Stimulated activated CD8-positive, alpha-beta memory T cell treated with anti-CD3 and anti-CD28 coated beads, Interleukin-12 subunit alpha, Interleukin-12 subunit beta, amount 100 ng/mL, for 24 hours (primary cell): ENCODE data around the gene NDUFA12.
A peak's percentile ranks its signal among the peaks of the same experiment; 100 is the strongest.
"Not testable (repeated sequence)": the region's sequence is repeated elsewhere in the genome, so short reads cannot be mapped to it uniquely, and the experiment has no call there.

ENCODE experiments used
- DNase-seq: peaks from one replicate; pipeline ENCODE4 v3.0.0-alpha.2; 2020; ENCODE audit errors: extremely low read depth

Gene NDUFA12

DNA sequence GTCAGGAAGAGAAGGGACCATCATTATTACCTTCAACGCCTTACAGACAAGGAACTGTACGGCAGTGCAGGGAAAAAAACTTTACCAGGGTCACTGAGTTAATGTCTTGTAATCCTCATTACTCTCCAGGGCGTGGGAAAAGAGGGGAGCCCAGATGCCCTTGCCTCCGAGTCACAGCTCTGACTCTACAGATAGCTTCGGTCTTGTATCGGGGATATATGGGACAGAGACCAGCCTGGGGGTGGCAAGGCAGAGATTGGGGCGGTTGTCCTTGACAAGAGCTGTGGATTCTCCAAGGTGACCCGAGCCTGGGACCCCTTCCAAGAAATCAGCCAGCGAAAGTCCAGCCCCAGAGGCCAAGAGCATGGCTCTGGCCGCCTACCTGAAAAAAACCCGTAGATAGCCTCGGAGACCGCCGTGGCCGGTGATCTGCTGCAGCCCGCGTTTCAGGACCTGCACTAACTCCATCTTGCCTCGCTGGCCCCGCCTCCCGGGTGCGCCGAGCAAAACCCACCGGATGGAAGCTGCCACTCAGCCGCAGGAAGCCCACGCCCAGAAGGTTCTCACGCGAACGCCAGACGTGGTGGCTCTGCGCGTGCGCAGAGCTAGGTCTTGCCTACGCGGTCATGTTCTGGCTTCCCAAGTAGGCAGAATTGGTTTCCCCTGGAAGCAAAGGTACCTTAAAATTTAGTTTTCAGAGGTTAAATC lies at the start of gene NDUFA12:
NDUFA12 (minus strand) TSS at position 485 of the 708 bp plus-strand sequence; CDS start at position 468, 17 bp downstream.
- peak; percentile 90 for DNase-seq

DNA sequence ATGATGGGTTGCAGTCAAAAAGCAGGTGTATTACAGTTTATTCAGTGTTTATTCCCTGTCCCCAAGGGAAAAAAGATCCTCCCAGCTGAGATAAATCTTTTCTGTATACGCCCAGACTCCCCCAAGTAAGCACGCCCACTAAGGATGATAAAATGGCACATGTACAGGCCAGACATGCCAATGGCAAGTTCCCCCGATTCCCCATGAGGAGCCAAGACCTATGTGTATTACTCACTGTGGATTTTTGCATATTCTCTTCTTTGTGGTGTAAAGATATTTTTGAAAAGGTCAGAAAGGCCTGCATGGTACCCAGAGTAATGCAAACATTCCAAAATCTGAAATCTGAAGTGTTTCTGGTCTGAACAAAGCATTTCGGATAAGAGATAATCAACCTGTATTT lies 47.7 kb upstream of the NDUFA12 start:
- DNase-seq, result no peak

DNA sequence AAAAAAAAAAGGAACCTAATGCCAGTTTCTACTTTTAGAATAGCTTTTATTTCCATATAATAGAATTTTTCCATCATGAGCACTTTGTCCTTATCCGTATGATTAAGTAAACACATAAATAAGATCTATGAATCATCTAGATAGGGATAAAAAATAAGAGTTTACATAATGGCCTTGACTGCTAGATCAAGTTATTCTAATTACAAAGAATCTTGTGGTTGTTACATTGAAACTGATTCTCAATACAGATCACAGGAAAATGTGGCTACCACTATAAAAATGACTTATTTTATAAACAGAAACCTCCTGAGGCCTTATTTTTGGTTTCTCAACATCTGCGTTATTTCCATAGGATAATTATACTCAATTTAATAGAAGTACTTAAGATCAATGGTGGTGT lies 34.4 kb upstream of the NDUFA12 start:
- no peak for DNase-seq

DNA sequence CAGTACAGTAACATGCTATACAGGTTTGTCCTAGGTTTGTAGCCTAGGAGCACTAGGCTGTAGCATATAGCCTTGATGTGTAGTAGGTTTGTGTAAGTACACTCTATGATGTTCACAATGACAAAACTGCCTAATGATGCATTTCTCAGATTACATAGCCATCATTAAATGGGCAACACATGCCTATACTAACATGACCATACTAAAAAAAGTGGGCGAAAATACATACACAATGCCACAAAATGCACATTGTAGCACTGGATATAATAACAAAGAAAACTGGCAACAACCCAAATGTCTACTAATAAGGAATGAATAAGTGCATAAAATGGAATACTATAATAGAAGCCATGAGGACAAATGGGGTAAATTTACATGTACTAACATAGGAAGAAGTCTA lies 31.3 kb upstream of the NDUFA12 start:
- no peak for DNase-seq

DNA sequence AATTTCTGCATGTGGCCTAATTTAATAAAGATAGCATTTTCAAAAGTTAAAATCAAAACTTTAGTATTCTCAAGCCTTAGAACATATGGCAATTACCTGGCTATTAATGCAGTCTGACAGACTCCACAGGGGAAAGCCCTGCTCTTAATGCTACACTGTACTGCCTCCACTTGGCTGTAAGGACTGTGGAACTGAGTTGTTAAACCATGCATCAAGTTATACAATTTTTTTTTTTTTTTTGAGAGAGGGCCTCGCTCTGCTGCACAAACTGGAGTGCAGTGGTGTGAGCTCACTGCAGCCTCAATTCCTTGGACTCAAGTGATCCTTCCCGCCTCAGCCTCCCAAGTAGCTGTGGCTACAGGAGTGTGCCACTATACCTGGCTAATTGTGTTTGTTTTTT lies 19.0 kb upstream of the NDUFA12 start:
- DNase-seq, result no peak

DNA sequence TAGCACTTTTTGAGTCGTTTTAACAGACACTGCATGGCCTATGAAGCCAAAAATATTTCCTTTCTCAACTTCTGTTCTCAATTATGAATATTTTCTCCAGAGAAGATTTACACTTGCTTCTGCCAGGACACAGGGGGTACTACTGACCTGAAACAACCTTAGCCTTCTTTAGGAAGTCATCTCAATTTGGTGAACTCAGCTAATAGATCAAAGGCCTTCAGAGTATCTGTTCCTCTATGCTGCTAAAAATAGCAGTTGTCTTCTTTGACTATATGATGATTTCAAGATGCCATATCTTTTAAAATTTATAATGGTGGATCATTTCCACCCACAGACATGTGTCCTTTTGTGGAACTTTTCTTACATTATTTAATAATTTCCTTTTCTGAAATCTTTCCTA lies 14.0 kb upstream of the NDUFA12 start:
- no peak for DNase-seq

DNA sequence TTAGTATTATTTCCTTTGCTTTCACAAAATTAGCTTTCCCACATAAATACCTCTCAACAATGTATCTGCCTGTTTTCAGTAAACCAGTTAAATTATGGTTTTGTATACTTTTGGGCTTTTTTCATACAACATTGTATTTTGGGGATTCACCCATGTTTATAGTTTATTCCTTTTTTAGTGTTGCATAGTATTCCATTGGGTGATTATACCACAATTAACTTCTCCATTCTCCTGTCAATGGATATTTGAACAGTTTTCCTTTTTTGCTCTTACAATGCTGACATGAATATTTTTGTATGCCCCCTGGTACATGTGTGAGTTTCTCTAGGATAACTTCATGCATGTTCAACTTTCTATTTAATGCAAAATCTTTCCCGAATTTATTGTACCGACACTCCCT lies 12.6 kb upstream of the NDUFA12 start:
- no peak for DNase-seq

DNA sequence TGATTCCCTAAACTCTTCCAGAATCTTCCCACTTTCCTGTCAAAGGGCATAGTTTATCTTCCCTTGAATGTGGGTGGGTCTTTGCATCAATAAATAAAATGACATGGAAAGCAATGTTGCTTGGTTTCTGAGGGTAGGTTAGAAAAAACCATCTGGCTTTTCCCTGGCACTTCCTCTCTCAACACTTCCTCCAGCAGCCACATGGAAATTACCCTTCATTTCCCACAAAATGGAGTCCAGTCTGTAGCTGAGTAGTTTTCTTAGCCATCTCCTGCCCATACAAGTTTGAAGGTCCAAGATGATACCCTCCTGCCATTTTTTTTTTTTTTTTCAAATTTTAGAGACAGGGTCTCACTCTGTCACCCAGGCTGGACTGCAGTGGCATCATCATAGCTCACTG lies 11.1 kb upstream of the NDUFA12 start:
- no peak for DNase-seq

DNA sequence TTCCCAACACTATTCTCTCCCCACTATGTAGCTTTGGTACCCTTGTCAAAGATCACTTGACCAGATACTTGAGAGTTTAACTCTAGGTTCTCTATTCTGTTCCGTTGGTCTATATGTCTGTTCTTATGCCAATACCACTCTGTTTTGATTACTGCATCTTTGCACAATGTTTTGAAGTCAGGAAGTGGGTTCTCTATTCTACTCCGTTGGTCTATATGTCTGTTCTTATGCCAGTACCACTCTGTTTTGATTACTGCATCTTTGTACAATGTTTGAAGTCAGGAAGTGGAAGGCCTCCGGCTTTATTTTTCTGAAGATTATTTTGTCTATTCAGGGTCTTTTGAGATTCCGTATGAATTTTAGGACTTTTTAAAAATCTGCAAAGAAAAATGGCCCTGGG lies 2.7 kb upstream of the NDUFA12 start:
- no peak for DNase-seq

DNA sequence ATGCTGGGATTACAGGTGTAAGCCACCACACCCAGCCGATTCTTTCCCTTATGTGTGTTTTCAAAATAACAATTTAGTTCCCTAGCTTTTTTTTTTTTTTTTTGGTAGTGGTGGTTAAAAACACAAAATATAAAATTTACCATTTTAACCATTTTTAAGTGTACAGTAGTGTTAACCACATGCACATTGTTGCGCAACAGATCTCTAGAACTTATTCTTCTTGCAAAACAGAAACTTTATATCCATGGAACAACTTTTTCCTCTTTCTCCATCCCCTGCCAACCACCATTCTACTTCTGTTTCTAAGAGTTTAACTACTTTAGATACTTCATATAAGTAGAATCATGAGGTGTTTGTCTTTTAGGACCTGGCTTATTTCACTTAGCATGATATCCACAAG lies 1.1 kb upstream of the NDUFA12 start:
- DNase-seq, result no peak

DNA sequence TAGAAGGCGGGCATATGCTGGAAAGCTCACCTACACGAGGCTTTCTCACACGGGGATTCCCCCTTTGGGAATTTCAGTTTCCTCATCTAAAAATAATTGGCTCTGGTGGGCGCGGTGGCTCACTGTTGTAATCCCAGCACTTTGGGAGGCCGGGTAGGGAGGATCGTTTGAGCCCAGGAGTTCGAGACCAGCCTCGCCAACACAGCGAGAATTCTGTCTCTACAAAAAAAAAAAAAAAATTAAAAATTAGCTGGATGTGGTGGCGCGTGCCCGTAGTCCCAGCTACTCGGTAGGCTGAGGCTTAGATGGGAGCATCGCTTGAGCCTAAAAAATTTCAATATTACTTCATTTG lies 400 bp upstream of the NDUFA12 start:
- no peak for DNase-seq

DNA sequence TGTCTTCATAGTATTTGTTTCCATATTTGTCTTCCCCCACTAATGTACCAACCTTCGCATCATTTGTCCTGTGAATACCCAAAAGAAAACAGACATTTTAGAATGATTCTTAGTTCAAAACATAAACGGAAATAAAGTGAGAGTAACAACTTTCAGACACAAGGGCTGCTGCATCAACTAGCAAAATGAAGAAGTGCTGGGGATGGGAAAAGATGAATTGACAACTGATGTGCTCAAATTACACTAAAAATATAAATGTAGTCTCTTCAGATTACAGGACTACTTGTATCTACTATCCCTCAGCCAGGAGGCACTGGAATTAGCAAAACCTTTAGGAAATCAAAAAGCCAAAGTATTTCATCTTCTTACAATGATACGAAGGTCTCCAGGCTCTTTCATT lies 743 bp downstream of the NDUFA12 start:
- no peak for DNase-seq

DNA sequence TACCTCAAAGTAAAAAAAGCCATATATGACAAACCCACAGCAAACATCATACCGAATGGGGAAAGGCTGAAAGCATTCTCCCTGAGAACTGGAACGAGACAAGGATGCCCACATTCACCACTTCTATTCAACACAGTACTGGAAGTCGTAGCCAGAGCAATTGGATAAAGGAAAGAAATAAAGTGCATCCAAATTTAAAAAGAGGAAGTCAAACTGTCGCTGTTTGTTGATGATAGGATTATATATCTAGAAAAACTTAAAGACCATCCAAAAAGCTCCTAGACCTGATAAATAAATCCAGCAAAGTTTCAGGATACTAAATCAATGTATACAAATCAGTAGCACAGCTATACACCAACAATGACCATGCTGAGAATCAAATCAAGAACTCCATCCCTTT lies 5.2 kb downstream of the NDUFA12 start:
- no peak for DNase-seq

DNA sequence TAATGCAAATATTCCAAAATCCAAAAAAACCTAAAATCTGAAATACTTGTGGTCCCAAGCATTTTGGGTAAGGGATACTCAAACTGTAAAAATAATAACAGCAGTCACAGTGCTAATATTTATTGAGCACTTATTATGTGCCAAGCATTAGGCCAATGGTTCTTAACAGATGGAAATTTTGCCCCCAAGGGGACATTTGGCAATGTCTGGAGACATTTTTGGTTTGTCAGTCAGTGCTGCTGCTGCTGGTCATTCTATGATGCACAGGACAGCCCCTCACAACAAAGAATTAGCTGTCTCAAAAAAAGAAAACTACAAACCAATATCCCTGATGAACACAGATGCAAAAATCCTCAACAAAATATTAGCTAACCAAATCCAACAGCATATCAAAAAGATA lies 5.8 kb downstream of the NDUFA12 start:
- DNase-seq, result no peak

DNA sequence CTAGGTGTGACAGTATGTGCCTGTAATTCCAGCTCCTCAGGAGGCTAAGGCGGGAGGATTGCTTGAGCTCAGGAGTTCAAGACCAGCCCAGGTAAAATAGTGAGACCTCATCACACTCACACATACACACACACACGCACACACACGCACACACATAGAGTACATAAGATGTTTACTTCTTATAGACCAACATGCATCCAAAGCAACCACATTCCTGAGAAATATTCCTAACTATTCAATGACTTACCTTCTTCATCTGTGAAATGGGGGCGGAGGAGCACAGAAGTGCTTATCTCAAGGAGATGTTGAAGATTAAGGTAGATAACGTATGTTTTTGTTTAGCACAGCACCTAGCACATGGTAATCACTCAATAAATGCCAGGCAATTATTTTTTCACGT lies 6.4 kb downstream of the NDUFA12 start:
- DNase-seq, result no peak

DNA sequence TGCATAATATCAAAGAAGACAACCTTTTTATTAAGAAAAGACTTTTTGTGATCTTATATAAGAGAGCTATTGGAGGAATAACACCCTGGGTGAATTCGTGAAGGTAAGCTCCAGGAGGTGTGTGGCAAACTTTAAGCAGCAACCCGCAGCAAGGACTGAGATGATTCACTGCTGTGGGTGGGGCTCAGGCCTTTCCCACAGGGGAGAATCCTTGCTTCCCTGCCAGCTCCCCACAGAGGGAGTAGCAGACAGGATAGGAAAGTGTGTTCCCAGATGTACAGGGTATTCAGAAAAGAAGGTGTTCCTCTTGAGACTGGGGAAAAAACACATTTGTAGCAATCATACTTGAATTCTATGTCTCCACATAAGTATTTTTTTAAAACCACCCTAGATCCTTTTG lies 9.2 kb downstream of the NDUFA12 start:
- DNase-seq, result no peak

DNA sequence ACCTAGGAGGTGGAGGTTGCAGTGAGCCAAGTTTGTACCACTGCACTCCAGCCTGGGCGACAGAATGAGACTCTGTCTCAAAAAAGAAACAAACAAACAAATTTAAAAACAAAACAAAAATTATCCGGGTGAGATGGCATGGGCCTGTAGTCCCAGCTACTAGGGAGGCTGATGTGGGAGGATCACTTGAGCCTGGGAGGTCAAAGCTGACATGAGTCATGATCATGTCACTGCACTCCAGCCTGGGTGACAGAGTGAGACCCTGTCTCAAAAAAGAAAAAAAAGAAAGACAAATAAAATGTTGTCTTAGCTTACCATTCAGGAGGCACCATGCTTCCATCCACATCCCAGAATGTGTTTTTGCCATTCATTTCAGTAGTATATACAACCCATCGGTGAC lies 9.6 kb downstream of the NDUFA12 start:
- not testable (repeated sequence) for DNase-seq

DNA sequence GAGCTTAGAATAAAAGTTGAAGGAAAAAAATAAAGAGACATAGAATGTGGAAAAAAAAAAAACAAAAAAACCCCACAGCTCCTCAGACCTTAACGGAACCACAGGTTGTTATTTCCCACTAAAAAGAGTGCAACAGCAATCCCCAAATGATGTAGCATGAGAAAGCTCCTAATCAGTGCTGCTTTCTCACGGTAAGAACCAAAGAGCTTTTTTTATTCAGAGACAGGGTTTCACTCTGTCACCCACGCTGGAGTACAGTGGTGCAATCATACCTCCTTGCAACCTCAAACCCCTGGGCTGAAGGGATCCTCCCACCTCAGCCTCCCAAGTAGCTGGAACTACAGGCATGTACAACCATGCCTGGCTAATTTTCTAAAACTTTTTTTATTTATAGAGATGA lies 13.3 kb downstream of the NDUFA12 start:
- no peak for DNase-seq

DNA sequence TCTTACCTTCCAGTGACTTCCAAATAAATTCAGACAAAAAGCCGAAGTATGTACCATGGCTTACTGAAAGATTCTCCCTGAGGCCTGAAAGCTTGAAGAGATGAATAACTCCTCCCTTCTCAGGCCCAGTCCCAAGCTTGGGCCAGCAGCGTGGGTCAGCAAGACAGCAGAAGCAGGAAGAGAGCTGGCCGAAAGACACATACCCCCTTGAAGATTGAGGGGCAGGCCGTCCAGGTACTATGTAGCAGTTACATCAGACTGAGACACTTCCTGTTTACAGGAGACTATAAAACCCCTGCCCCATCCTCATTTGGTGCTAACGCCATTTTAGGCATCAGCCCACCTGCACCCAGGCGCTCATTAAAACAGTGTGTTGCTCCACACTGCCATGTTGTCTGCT lies 15.0 kb downstream of the NDUFA12 start:
- no peak for DNase-seq

DNA sequence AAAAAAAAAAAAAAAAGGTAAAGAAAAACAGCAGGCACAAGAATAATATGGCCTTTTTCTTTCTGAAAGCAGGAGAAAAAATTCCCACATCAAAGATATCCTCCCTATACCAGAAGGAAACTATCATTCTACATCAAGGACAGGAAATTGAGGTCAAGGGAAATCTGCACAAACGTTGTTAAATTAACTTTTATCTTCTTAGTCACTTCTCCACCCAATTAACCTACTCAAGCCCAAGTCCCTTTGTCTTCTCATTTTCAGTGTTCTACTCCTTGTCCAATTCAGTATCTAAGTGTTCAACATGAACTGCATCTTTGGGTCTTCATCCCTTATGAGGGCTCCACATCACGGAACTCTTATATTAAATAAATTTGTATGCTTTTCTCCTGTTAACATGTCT lies 15.7 kb downstream of the NDUFA12 start:
- no peak for DNase-seq

DNA sequence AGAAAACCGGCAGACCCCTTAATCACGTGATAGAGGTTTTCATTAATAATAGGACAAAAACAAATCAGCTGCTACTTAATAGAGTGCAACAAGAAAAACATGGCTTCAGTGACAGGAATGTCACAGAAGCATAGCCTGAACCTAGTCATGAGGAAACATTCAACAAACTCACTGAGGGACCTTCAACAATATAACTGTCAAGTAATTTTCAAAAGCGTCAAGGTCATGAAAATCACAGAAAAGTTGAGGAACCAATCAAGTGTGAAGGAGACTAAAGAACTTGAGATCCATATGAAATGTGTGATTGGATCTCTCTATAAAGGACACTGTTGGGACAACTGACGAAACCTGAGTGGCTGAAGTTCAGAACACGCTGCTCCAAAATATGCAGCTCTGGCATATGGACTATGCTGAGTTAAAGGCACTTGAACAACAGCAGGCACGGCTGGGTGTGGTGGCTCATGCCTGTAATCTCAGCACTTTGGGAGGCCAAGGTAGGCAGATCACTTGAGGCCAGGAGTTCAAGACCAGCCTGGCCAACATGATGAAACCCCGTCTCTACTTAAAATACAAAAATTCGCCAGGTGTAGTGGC lies 16.3 kb downstream of the NDUFA12 start:
- no peak for DNase-seq

DNA sequence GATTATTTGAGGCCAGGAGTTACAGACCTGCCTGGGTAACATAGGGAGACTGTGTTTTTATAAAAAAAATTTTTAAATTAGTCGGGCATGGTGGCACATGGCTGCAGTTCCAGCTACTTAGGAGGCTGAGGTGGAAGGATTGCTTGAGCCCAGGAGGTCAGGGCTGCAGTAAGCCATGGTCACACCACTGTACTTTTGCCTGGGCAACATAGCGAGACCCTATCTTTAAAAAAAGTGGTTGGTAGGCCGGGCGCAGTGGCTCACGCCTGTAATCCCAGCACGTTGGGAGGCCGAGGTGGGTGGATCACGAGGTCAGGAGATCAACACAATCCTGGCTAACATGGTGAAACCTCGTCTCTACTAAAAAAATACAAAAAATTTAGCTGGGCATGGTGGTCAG lies 18.4 kb downstream of the NDUFA12 start:
- DNase-seq, result not testable (repeated sequence)

DNA sequence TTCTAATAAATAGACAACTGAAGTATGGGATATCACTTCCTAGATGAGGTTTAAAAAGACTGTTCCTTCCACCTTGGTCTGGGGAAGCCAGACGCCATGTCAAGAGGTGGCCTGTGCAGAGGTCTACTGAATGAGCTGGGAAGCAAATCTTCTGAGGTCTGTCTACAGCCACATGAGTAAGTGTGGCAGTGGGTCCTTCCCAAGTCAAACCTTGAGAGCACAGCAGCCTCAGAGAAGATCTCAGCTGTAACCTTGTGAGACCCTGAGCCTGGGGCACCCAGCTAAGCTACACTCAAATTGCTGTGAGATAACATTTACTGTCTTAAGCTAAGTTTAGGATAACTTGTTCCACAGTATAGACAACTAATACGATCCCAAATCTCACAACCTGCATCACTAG lies 20.2 kb downstream of the NDUFA12 start:
- no peak for DNase-seq

DNA sequence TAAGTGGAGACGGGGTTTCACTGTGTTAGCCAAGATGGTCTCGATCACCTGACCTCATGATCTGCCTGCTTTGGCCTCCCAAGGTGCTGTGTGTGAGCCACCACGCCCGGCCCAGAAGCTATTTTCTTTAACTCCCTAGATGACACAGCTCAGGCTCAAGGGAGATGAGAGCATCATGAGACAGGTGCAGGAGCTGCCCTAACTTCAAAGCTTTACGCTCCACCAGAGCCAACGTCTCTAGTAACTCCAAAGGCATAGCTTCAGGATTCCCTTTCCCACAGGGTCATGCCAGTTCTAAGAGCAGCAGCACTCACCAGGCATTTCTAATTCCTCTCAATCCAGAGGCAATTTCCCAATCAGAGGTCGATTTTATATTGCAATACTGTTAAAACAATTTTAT lies 21.0 kb downstream of the NDUFA12 start:
- DNase-seq, result no peak
